ENCODE measurements around the gene LRRC71. TPM values are rescaled to one million over a fixed set of nuclear protein-coding genes. Genes with fewer than 3 reads are reported as not detected.

The LRRC71 gene
- polyA plus RNA-seq, 1 of the 3 experiments (the other 2 are of a cell fraction), result 0.03 TPM

- H3K4me1 ChIP-seq (ENCODE audit: control insufficient read depth in 1 of 2, insufficient read depth in 2 of 2, low read depth in 1 of 2, low read length in 1 of 2), result no peaks in the 10 kb centered on the region
- no peaks in the 10 kb centered on the region for H3K9me3 ChIP-seq
- no peaks in the 10 kb centered on the region for H3K79me2 ChIP-seq (ENCODE audit: insufficient read depth)
- H3K4me2 ChIP-seq, result no peak overlapping the region
- WGBS (ENCODE audit: low lambda C conversion rate), result 91% methylated on average over 9 of the region's 11 CpGs
- H4K20me1 ChIP-seq (ENCODE audit: insufficient read depth), result no peaks in the 10 kb centered on the region
- CTCF ChIA-PET, result interaction anchor here (1.0 to 6.0 kb wide), 2 partner anchors 18 to 47 kb away, joined by 3 to 26 read pairs; no protein-coding TSS in a partner anchor
- POLR2A ChIA-PET, result no interaction called here
- H3K27me3 ChIP-seq (ENCODE audit: insufficient read depth), result no peaks in the 10 kb centered on the region
- no peak overlapping the region for H2AFZ ChIP-seq (ENCODE audit: low read depth)
- DNase-seq, result no peak
- no peak overlapping the region for H3K27ac ChIP-seq (ENCODE audit: low read depth in 2 of 2, low read length in 1 of 2)
- H3F3A ChIP-seq (replicated peaks; ENCODE audit: insufficient read depth), result no peaks in the 10 kb centered on the region
- peaks cover 33 to 79% of the 10 kb centered on the region in 2 experiments for H3K36me3 ChIP-seq (replicated peaks in 1 of 2; ENCODE audit: control insufficient read depth in 1 of 2, insufficient read depth in 2 of 2, low read length in 1 of 2)
- no peak overlapping the region for H3K9ac ChIP-seq
- H3K4me3 ChIP-seq (ENCODE audit: low read depth in 2 of 2, low read length in 1 of 2), result no peak overlapping the region
- TF ChIP-seq REST (IDR thresholded peaks at IDR 0.05; ENCODE audit: low read depth, low read length) (no peak), MEF2A (IDR thresholded peaks at IDR 0.05; ENCODE audit: borderline replicate concordance, low read depth) (no peak), CHD2 (IDR thresholded peaks at IDR 0.05; ENCODE audit: low read length, partially characterized antibody) (no peak), TAF1 (IDR thresholded peaks at IDR 0.05; ENCODE audit: borderline replicate concordance, low read depth, low read length) (no peak)
- no peaks in the 10 kb centered on the region for H3K9me2 ChIP-seq
These were observed 25.6 kb downstream of the LRRC71 start for GRCh38 chr1:156945881-156946661.

- Histone ChIP-seq H3K27me3 (ENCODE audit: insufficient read depth) (no peaks in the 10 kb centered on the region), H2AFZ (ENCODE audit: low read depth) (no peak overlapping the region), H3K4me3 (ENCODE audit: low read depth in 2 of 2, low read length in 1 of 2) (no peak overlapping the region), H3K9me3 (no peaks in the 10 kb centered on the region), H3K9ac (no peak overlapping the region), H3F3A (replicated peaks; ENCODE audit: insufficient read depth) (no peaks in the 10 kb centered on the region), H3K4me1 (ENCODE audit: control insufficient read depth in 1 of 2, insufficient read depth in 2 of 2, low read depth in 1 of 2, low read length in 1 of 2) (no peaks in the 10 kb centered on the region), H3K4me2 (no peak overlapping the region), H3K27ac (ENCODE audit: low read depth in 2 of 2, low read length in 1 of 2) (no peak overlapping the region), H3K9me2 (no peaks in the 10 kb centered on the region), H3K79me2 (ENCODE audit: insufficient read depth) (no peaks in the 10 kb centered on the region), H4K20me1 (ENCODE audit: insufficient read depth) (no peaks in the 10 kb centered on the region), H3K36me3 (replicated peaks in 1 of 2; ENCODE audit: control insufficient read depth in 1 of 2, insufficient read depth in 2 of 2, low read length in 1 of 2) (peaks cover 40 to 81% of the 10 kb centered on the region in 2 experiments)
- POLR2A ChIA-PET, result interaction anchor here (0.5 to 1.1 kb wide), 2 partner anchors 9 to 375 kb away, joined by 3 read pairs; no protein-coding TSS in a partner anchor
- DNase-seq, result no peak
- CTCF ChIA-PET, result interaction anchor here (0.9 to 6.0 kb wide), 3 partner anchors 19 to 53 kb away, joined by 3 to 26 read pairs (median 3); no protein-coding TSS in a partner anchor
- 92% methylated on average over 9 of the region's 9 CpGs for WGBS (ENCODE audit: low lambda C conversion rate)
- TF ChIP-seq FOXM1 (IDR thresholded peaks at IDR 0.05; ENCODE audit: low read depth), result no peak
- no peak for TF ChIP-seq POLR2AphosphoS5 (IDR thresholded peaks at IDR 0.05; ENCODE audit: low read depth, low read length)
- TF ChIP-seq TAF1 (IDR thresholded peaks at IDR 0.05; ENCODE audit: borderline replicate concordance, low read depth, low read length), result no peak
- TF ChIP-seq TEAD4 (IDR thresholded peaks at IDR 0.05; ENCODE audit: borderline replicate concordance, insufficient read depth), result no peak
- no peak for TF ChIP-seq USF1 (IDR thresholded peaks at IDR 0.05; ENCODE audit: borderline replicate concordance, low read depth)
- no peak for TF ChIP-seq FOXJ3 (CRISPR knock-in tag; IDR thresholded peaks at IDR 0.05)
These were observed 26.7 kb downstream of the LRRC71 start for GRCh38 chr1:156947127-156947526.
